ENCODE data around the gene ABLIM3.

The ABLIM3 gene

GRCh38 chr5:149149942-149150341 lies 8.6 kb downstream of the ABLIM3 start:
- H4K20me1 ChIP-seq (ENCODE audit: low read depth, low read length) = no peaks in the 10 kb centered on the region
- no peaks in the 10 kb centered on the region for H3K27me3 ChIP-seq (ENCODE audit: low read length)
- H3K4me2 ChIP-seq (ENCODE audit: low read depth, low read length, poor library complexity, severe bottlenecking) = no peak overlapping the region
- H3K36me3 ChIP-seq (ENCODE audit: low read length) = no peaks in the 10 kb centered on the region
- no peaks in the 10 kb centered on the region for H3K9me3 ChIP-seq (ENCODE audit: insufficient read depth, low read length)
- H3K9me2 ChIP-seq (replicated peaks; ENCODE audit: insufficient read depth, low read length) = no peaks in the 10 kb centered on the region; the same call in 1 of the 2 replicates
- H2AFZ ChIP-seq (ENCODE audit: low read depth, low read length, severe bottlenecking) = no peak overlapping the region
- no peak overlapping the region for H3K4me3 ChIP-seq (ENCODE audit: insufficient read depth, low read length, poor library complexity, severe bottlenecking)
- no peaks in the 10 kb centered on the region for H3F3A ChIP-seq (ENCODE audit: insufficient read depth)
- no peak overlapping the region for H3K27ac ChIP-seq (ENCODE audit: low read depth, low read length)
- H3K9ac ChIP-seq (ENCODE audit: low read length) = no peak overlapping the region
- H3K79me2 ChIP-seq (ENCODE audit: insufficient read depth, low read length) = no peaks in the 10 kb centered on the region
- TF ChIP-seq EZH2phosphoT487 (conservative IDR thresholded peaks at IDR 0.05; ENCODE audit: low read length) = no peak
- TF ChIP-seq, protein P1, sequence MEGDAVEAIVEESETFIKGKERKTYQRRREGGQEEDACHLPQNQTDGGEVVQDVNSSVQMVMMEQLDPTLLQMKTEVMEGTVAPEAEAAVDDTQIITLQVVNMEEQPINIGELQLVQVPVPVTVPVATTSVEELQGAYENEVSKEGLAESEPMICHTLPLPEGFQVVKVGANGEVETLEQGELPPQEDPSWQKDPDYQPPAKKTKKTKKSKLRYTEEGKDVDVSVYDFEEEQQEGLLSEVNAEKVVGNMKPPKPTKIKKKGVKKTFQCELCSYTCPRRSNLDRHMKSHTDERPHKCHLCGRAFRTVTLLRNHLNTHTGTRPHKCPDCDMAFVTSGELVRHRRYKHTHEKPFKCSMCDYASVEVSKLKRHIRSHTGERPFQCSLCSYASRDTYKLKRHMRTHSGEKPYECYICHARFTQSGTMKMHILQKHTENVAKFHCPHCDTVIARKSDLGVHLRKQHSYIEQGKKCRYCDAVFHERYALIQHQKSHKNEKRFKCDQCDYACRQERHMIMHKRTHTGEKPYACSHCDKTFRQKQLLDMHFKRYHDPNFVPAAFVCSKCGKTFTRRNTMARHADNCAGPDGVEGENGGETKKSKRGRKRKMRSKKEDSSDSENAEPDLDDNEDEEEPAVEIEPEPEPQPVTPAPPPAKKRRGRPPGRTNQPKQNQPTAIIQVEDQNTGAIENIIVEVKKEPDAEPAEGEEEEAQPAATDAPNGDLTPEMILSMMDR (IDR thresholded peaks at IDR 0.05; ENCODE audit: insufficient read depth, low read length, poor library complexity, severe bottlenecking) = no peak

GRCh38 chr5:149150457-149150856 lies 9.2 kb downstream of the ABLIM3 start:
- no peaks in the 10 kb centered on the region for H3K27me3 ChIP-seq (ENCODE audit: low read length)
- H3K9me2 ChIP-seq (replicated peaks; ENCODE audit: insufficient read depth, low read length) = no peaks in the 10 kb centered on the region; the same call in 1 of the 2 replicates
- no peak overlapping the region for H3K27ac ChIP-seq (ENCODE audit: low read depth, low read length)
- H3K9me3 ChIP-seq (ENCODE audit: insufficient read depth, low read length) = no peaks in the 10 kb centered on the region
- H4K20me1 ChIP-seq (ENCODE audit: low read depth, low read length) = no peaks in the 10 kb centered on the region
- H3K36me3 ChIP-seq (ENCODE audit: low read length) = no peaks in the 10 kb centered on the region
- no peak for TF ChIP-seq EZH2phosphoT487 (conservative IDR thresholded peaks at IDR 0.05; ENCODE audit: low read length)
- TF ChIP-seq, protein P1 (IDR thresholded peaks at IDR 0.05; ENCODE audit: insufficient read depth, low read length, poor library complexity, severe bottlenecking) = no peak
- H2AFZ ChIP-seq (ENCODE audit: low read depth, low read length, severe bottlenecking) = no peak overlapping the region
- H3K4me2 ChIP-seq (ENCODE audit: low read depth, low read length, poor library complexity, severe bottlenecking) = no peak overlapping the region
- H3K9ac ChIP-seq (ENCODE audit: low read length) = no peak overlapping the region
- no peaks in the 10 kb centered on the region for H3F3A ChIP-seq (ENCODE audit: insufficient read depth)
- H3K4me3 ChIP-seq (ENCODE audit: insufficient read depth, low read length, poor library complexity, severe bottlenecking) = no peak overlapping the region
- H3K79me2 ChIP-seq (ENCODE audit: insufficient read depth, low read length) = no peaks in the 10 kb centered on the region

- H3K4me2 ChIP-seq (ENCODE audit: low read depth, low read length, poor library complexity, severe bottlenecking) = no peak overlapping the region
- TF ChIP-seq EZH2phosphoT487 (conservative IDR thresholded peaks at IDR 0.05; ENCODE audit: low read length) = no peak
- TF ChIP-seq, protein P1 (IDR thresholded peaks at IDR 0.05; ENCODE audit: insufficient read depth, low read length, poor library complexity, severe bottlenecking) = no peak
- H3K9me3 ChIP-seq (ENCODE audit: insufficient read depth, low read length) = no peaks in the 10 kb centered on the region
- no peak overlapping the region for H3K27ac ChIP-seq (ENCODE audit: low read depth, low read length)
- no peaks in the 10 kb centered on the region for H4K20me1 ChIP-seq (ENCODE audit: low read depth, low read length)
- no peaks in the 10 kb centered on the region for H3K36me3 ChIP-seq (ENCODE audit: low read length)
- no peaks in the 10 kb centered on the region for H3F3A ChIP-seq (ENCODE audit: insufficient read depth)
- H3K4me3 ChIP-seq (ENCODE audit: insufficient read depth, low read length, poor library complexity, severe bottlenecking) = no peak overlapping the region
- no peak overlapping the region for H3K9ac ChIP-seq (ENCODE audit: low read length)
- H3K9me2 ChIP-seq (replicated peaks; ENCODE audit: insufficient read depth, low read length) = no peaks in the 10 kb centered on the region; the same call in 1 of the 2 replicates
- H2AFZ ChIP-seq (ENCODE audit: low read depth, low read length, severe bottlenecking) = no peak overlapping the region
- no peaks in the 10 kb centered on the region for H3K79me2 ChIP-seq (ENCODE audit: insufficient read depth, low read length)
- H3K27me3 ChIP-seq (ENCODE audit: low read length) = no peaks in the 10 kb centered on the region
Measured at GRCh38 chr5:149151717-149152116, 10.4 kb downstream of the ABLIM3 start.

Measured in SU-DHL-6 (cell line).